ENCODE data around the gene NT5C2.
"Not testable (repeated sequence)": the region's sequence is repeated elsewhere in the genome, so short reads cannot be mapped to it uniquely, and the experiment has no call there.

NT5C2 gene

DNA sequence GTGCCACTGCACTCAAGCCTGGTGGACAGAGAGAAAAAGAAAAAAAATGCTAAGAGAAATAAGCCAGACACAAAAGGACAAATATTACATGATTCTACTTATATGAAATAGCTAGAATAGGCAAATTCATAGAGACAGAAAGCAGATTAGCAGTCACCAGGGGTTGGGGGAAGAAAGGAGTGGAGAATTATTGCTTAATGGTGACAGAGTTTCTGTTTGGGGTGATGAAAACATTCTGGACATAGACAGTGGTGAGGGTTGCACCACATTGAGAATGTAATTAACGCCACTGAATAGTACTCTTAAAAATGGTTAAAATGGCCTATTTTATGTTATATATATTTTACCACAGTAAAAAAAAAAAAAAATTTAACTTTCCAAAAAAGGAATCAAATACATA lies 6.4 kb upstream of the NT5C2 start:
- no peak for DNase-seq

- no peak for DNase-seq
Observed at GRCh38 chr10:103198648-103199047, 5.6 kb upstream of the NT5C2 start.

- DNase-seq = no peak
Observed at GRCh38 chr10:103197903-103198302, 4.8 kb upstream of the NT5C2 start.

GRCh38 chr10:103197174-103197573 lies 4.1 kb upstream of the NT5C2 start:
- no peak for DNase-seq

DNA sequence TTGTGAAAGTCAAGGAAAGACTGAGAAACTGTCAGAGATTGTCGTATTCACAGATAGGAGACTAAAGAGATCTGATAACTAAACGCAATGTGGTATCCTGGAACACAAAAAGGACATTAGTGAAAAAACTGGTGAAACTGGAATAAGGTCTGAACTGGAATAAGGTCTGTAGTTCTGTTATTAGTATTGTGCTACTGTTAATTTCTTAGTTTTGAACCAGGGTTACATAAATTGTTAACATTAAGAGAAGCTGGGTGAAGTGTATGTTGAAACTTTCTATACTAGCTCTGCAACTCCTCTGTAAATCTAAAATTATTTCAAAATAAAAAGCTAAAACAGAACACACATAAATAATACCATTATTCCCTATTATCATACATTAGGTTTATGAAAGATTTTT lies 3.4 kb upstream of the NT5C2 start:
- DNase-seq = no peak

- DNase-seq = no peak
Observed at GRCh38 chr10:103193820-103194529, 903 bp upstream of the NT5C2 start.

DNA sequence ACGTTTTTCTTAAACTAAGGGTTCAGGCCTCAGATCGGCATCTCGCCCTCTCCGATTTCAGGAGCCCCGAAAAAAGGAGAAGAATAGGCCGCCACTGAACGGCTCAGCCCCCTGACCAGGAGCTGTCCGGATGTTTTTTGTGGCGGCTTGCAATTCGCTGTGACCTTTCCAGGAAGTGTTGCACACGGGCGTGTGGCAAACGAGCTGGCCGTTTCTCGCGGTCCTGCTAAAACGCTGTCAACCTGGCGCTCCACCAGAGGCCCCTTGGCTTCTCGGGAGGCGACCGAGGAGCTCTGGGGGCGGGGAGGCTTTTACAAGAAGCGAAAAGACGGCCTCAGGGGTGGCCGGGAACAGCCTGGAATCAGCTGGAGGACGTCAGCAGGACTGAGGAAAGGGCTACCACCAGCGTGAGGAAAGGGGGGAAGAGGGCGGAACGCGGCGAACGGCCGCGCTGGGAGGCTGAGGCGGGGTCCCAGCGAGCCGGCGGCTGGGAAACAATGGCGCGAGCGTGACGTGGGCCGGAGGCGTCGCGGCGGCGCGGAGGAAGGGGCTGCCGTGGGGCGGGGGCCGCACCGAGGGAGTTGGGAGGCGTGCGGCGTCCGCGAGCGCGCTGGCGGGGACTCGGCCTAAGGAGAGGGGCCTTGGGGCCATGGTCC lies 493 bp downstream of the NT5C2 start:
- peak; percentile 69 for DNase-seq

GRCh38 chr10:103192089-103192450 lies 1.0 kb downstream of the NT5C2 start:
- DNase-seq = no peak

DNA sequence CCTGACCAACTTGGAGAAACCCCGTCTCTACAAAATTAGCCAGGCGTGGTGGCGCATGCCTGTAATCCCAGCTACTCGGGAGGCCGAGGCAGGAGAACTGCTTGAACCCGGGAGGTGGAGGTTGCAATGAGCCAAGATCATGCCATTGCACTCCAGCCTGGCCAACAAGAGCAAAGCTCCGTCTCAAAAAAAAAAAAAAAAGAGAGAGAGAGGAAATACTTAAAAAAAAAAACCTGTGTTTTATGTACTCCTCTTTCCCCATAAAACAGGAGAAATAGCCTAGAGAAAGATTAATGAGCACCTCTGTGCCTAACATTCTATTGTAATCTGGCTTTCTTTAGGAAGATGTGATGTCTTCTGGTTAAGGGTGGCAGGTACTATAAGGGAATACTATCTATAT lies 1.9 kb downstream of the NT5C2 start:
- DNase-seq = not testable (repeated sequence)

- DNase-seq = no peak
Observed at GRCh38 chr10:103188853-103189252, 4.2 kb downstream of the NT5C2 start.

GRCh38 chr10:103186128-103186527 lies 6.9 kb downstream of the NT5C2 start:
- no peak for DNase-seq

- no peak for DNase-seq
Observed at GRCh38 chr10:103184615-103185014, 8.5 kb downstream of the NT5C2 start.

- not testable (repeated sequence) for DNase-seq
Observed at GRCh38 chr10:103183991-103184451, 9.1 kb downstream of the NT5C2 start.

- DNase-seq = no peak
Observed at GRCh38 chr10:103181244-103181643, 11.8 kb downstream of the NT5C2 start.

GRCh38 chr10:103180491-103180890 lies 12.6 kb downstream of the NT5C2 start:
- DNase-seq = no peak

- no peak for DNase-seq
Observed at GRCh38 chr10:103177123-103177522, 15.9 kb downstream of the NT5C2 start.

GRCh38 chr10:103175580-103176285 lies 17.3 kb downstream of the NT5C2 start:
- no peak for DNase-seq

GRCh38 chr10:103174324-103174723 lies 18.7 kb downstream of the NT5C2 start:
- not testable (repeated sequence) for DNase-seq

DNA sequence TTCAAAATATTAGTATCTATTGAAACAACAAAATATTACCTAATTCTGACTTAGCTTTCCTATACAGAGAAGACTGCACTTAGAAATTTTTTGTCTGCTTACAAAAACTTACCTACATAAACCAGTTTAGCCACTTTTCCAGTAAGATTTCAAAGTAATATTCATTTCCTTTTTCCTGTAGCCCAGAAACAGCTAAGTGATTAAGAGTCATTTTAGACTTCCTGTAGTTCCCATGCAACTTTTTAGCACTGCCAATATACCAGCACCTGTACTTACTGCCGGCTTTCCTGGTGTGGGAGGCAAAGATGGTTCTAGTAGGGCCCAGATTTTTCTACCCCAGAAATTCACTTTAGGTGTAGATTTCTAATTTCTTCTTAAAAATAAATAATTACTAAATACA lies 21.8 kb downstream of the NT5C2 start:
- DNase-seq = no peak

GRCh38 chr10:103168438-103168837 lies 24.6 kb downstream of the NT5C2 start:
- no peak for DNase-seq

DNA sequence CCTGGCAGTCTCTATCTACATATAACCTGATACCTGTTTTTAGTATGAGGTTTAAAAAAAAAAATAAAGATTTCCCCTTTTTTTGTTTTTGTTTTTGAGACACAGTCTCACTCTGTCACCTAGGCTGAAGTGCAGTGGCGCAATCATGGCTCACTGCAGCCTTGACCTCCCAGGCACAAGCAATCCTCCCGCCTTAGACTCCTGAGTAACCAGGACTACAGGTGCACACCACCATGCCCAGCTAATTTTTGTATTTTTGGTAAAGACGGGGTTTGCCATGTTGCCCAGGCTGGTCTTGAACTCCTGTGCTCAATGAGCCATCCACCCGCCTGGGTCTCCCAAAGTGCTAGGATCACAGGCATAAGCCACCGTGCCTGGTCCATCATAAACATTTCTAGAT lies 25.5 kb downstream of the NT5C2 start:
- DNase-seq = not testable (repeated sequence)

DNA sequence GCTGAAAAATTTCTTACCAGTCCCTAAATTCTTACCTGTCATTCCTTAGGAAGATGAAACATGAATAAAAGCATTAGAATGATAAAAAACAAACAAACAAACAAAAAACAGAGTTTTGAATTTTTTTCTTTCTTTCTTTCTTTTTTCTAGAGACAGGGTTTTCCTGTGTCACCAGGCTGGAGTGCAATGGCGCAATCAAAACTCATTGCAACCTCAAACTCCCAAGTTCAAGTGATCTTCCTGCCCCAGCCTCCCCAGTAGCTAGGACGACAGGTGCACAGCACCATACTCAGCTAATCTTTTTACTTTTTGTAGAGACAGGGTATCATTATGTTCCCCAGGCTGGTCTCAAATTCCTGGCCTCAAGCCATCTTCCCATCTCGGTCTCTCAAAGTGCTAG lies 26.5 kb downstream of the NT5C2 start:
- no peak for DNase-seq

- DNase-seq = not testable (repeated sequence)
Observed at GRCh38 chr10:103163766-103164403, 29.2 kb downstream of the NT5C2 start.

- no peak for DNase-seq
Observed at GRCh38 chr10:103157246-103157645, 35.8 kb downstream of the NT5C2 start.
